ENCODE measurements around the gene ADAMTSL1. TPM values are rescaled to one million over a fixed set of nuclear protein-coding genes. Genes with fewer than 3 reads are reported as not detected.

ADAMTSL1 gene
- total RNA-seq (2022; extraction: Qiagen RNA extraction; ENCODE audit: low read depth) = not detected in 5 replicates

GRCh38 chr9:18473652-18474279 is at the start of gene ADAMTSL1:
Gene ADAMTSL1 (plus strand): TSS chr9:18474153. CDS start chr9:18474233, 80 bp downstream.

Measured in A549 treated with RU486 at 1 μM for 4 hours (cell line).